ENCODE data around the gene BET1L. TPM values are rescaled to one million over a fixed set of nuclear protein-coding genes. Genes with fewer than 3 reads are reported as not detected.
A peak's percentile ranks its signal among the peaks of the same experiment; 100 is the strongest.

BET1L gene
- total and polyA plus RNA-seq, 8 donors = 36.1 to 53.6 (median 43.4) TPM

DNA sequence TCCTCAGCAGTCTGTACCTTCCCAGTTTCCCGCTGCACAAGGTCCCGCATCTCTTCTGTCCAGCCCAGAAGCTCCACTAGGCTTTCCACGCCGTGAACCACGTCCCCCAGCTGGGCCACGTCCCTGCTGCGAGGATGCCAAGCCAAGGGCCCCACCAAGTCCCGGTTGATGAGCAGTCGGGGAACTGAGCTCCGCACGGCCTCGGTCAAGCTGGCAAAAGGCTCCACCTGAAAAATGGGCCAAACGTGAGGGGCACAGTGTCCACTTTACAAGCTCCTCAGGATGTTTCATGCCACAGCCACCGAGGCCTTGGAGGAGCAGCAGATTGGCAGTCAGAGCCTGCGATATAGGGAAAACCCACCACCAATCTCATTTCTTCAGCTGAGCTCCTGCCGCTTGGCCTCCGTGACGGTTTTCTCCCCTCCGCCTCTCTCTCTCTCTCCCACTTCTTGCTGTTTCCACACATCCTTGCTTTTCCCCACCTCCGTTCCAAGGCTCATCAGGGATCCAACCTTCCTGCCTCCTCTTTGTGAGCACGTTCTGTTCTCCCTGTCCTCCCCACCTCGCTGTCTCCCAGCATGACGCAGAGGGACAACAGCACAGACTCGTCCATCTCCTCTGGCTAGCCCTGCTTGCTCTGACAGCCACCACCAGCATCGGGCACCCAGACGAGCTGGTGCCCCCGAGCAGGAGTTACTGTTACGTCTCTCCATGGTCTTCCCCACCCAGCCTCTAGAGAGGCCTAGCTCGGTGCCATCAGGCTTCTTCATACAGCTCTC lies 11.8 kb upstream of the BET1L start:
- H3K27ac ChIP-seq = no peak overlapping the region

DNA sequence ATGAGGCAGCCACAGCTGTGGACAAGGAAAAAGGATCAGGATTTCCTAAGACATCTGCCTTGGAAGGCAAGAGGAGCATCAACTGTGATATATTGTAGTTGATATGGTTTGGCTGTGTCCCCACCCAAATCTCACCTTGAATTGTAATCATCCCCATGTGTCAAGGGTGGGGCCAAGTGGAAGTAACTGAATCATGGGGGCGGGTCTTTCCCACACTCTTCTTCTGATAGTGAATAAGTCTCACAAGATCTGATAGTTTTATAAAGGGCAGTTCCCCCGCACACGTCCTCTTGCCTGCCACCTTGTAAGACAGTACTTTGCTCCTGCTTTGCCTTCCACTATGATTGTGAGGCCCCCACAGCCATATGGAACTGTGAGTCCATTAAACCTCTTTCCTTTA lies 10.5 kb upstream of the BET1L start:
- Histone ChIP-seq H3K27me3 (no peaks in the 10 kb centered on the region), H3K4me3 (no peak overlapping the region), H3K9me3 (no peaks in the 10 kb centered on the region), H3K27ac (no peak overlapping the region), H3K4me1 (no peaks in the 10 kb centered on the region), H3K36me3 (peaks cover 0 to 49% of the 10 kb centered on the region in 2 donors)
- DNase-seq (no peak), ATAC-seq (no peak)
- intact Hi-C loops (cut with DNase I) = no loop called here
- TF ChIP-seq, protein P1, sequence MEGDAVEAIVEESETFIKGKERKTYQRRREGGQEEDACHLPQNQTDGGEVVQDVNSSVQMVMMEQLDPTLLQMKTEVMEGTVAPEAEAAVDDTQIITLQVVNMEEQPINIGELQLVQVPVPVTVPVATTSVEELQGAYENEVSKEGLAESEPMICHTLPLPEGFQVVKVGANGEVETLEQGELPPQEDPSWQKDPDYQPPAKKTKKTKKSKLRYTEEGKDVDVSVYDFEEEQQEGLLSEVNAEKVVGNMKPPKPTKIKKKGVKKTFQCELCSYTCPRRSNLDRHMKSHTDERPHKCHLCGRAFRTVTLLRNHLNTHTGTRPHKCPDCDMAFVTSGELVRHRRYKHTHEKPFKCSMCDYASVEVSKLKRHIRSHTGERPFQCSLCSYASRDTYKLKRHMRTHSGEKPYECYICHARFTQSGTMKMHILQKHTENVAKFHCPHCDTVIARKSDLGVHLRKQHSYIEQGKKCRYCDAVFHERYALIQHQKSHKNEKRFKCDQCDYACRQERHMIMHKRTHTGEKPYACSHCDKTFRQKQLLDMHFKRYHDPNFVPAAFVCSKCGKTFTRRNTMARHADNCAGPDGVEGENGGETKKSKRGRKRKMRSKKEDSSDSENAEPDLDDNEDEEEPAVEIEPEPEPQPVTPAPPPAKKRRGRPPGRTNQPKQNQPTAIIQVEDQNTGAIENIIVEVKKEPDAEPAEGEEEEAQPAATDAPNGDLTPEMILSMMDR (IDR thresholded peaks at IDR 0.05) = no peak

More for the DNA sequence above, 11.8 kb upstream of the BET1L start:
- TF ChIP-seq, protein P1 (IDR thresholded peaks at IDR 0.05) = no peak
- ATAC-seq (no peak), DNase-seq (no peak)
- H3K4me3 ChIP-seq = no peak overlapping the region
- no peaks in the 10 kb centered on the region for H3K9me3 ChIP-seq
- peaks cover 0 to 36% of the 10 kb centered on the region in 2 donors for H3K36me3 ChIP-seq
- intact Hi-C loops (cut with DNase I) = no loop called here
- no peaks in the 10 kb centered on the region for H3K4me1 ChIP-seq
- no peaks in the 10 kb centered on the region for H3K27me3 ChIP-seq

DNA sequence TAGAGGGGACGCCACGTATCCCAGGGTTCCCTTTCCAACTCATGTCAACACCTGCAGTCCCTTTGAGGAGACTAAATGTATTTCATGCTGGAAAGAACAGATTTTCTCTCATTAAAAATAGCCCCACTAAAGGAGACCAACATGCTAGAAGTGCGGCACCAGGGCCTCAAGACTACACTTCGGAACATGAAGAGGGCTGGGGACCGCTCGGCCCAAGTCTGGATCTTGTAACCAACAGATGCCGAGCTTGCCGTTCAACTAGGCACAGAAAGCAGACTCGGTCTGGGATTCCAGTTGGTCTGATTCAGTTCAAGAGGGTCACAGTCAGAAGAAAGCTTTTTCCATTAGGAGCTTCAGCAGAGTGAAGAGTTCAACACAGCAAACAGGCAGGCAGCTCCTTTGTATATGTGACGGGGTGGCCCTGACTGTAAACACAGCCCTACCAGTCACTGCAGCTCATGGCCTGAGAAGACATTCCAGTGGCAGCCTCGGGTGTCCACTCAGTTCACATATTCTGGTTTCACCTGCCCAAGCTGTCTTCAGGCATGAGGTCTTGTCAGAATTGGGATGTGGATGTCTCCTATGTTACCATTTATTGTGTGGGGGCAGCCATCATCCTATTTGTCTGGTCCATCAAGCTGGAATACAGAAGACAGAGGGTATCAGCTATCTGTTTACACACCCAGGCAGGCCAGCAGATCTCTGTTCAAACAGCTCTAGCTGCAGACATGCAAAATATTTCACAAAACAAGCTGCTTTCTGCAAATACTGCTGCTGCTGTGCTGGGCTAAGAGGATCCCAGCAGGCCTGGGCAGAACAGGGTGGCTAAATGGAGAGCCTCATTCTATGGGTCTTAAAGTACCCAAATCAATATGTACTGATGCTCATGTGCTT lies 9.1 kb upstream of the BET1L start:
- Histone ChIP-seq H3K27ac (peak overlapping the region in 1 of 2 donors; percentile 1), H3K4me3 (no peak overlapping the region), H3K36me3 (peaks cover 0 to 63% of the 10 kb centered on the region in 2 donors), H3K27me3 (no peaks in the 10 kb centered on the region), H3K9me3 (no peaks in the 10 kb centered on the region), H3K4me1 (peaks cover 0 to 5% of the 10 kb centered on the region in 2 donors)
- intact Hi-C loops (cut with DNase I) = no loop called here
- DNase-seq = no peak
- TF ChIP-seq, protein P1 (IDR thresholded peaks at IDR 0.05) = no peak
- ATAC-seq = no peak

DNA sequence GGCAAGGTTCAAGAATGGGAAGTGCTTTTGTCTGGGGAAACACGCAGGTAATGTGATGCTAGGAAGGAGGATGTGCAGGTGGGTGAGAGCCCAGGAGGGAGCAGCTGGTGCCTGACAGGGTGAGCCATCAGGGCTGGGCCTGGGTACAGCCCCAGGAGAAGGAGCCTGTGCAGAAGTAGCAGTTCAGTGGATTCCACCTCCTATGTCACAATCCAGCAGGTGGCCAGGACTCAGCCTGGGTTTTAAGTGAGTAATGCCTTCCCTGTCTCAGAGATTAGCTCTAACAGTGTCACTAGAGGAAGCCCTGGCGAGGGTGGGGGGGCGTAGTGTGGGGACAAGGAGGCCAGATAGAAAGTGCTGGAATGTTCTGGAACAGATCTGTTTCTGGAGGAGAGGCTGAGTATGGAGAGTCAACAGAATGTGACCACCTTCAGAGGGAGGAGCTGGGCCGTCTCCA lies 8.4 kb upstream of the BET1L start:
- DNase-seq (no peak), ATAC-seq (peak; percentile 15)
- peaks cover 0 to 70% of the 10 kb centered on the region in 2 donors for H3K36me3 ChIP-seq
- peaks cover 0 to 10% of the 10 kb centered on the region in 2 donors for H3K4me1 ChIP-seq
- H3K27me3 ChIP-seq = no peaks in the 10 kb centered on the region
- H3K27ac ChIP-seq = no peak overlapping the region
- TF ChIP-seq, protein P1 (IDR thresholded peaks at IDR 0.05) = no peak
- H3K9me3 ChIP-seq = no peaks in the 10 kb centered on the region
- intact Hi-C loops (cut with DNase I) = no loop called here
- H3K4me3 ChIP-seq = no peak overlapping the region

DNA sequence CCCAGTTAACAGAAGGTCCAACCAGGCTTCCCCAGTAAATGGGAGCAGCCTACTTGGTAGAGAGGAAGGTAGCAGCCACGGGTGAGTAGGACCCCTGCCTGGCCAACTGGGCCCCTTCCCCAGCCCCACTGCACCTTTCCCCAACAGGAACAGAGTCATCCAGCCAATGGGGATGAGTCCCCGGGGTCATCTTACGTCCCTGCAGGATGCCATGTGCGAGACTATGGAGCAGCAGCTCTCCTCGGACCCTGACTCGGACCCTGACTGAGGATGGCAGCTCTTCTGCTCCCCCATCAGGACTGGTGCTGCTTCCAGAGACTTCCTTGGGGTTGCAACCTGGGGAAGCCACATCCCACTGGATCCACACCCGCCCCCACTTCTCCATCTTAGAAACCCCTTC lies 6.9 kb upstream of the BET1L start:
- Histone ChIP-seq H3K27ac (no peak overlapping the region), H3K9me3 (no peaks in the 10 kb centered on the region), H3K4me3 (no peak overlapping the region), H3K4me1 (peaks cover 15 to 26% of the 10 kb centered on the region in 2 donors), H3K36me3 (peaks cover 0 to 81% of the 10 kb centered on the region in 2 donors), H3K27me3 (no peaks in the 10 kb centered on the region)
- no peak for ATAC-seq
- intact Hi-C loops (cut with DNase I) = no loop called here
- TF ChIP-seq, protein P1 (IDR thresholded peaks at IDR 0.05) = no peak
- no peak for DNase-seq
